Rectal smooth muscle tissue (tissue), 1 donor: ENCODE results near the gene PLEKHG3.
"Not testable (repeated sequence)": the region's sequence is repeated elsewhere in the genome, so short reads cannot be mapped to it uniquely, and the experiment has no call there.

Experiments used
- H3K27ac ChIP-seq: one replicate; pipeline ENCODE4 v1.7.0; 2013; ENCODE audit warnings: low read depth, low read length, inconsistent platforms
- H3K27me3 ChIP-seq: one replicate; pipeline ENCODE4 v1.7.0; 2013; ENCODE audit warnings: low read length; ENCODE audit not compliant: control insufficient read depth, insufficient read depth
- H3K36me3 ChIP-seq: one replicate; pipeline ENCODE4 v1.7.0; 2013; ENCODE audit warnings: low read length; ENCODE audit not compliant: control insufficient read depth, insufficient read depth
- H3K4me1 ChIP-seq: one replicate; pipeline ENCODE4 v1.7.0; 2013; ENCODE audit warnings: low read length; ENCODE audit not compliant: control insufficient read depth, insufficient read depth
- H3K4me3 ChIP-seq: one replicate; pipeline ENCODE4 v1.7.0; 2013; ENCODE audit warnings: low read length
- H3K9ac ChIP-seq: one replicate; pipeline ENCODE4 v1.7.0; 2013; ENCODE audit warnings: low read length

Gene PLEKHG3

DNA sequence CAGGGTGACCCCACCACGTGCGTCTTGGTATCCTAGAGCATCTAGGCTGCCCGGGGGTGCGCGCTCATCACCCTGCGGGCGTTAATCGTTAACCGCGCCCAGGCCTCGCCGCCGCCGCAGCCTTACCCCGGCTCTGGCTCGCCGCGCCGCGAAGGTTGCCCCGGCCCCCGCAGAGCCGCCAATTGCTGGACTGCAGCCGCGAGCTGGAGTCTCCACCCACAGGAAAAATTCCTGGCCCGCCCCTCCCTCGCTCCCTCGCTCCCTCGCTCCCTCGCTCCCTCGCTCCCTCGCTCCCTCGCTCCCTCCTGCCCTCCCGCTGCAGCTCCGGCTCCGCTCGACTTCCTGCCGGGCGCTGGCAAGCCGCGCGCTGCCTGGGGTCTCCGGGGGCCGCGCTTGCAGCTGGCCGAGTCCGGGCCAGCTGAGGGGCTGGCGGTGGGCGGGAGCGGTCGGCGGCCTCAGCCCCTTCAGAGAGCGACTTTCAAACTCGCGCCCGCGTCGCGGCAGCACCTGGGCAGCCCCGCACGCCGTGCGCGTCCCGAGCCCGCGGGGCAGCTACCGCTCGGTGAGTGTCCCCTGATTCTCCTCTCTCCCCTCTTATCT lies at the start of gene PLEKHG3:
Gene PLEKHG3 (plus strand): TSS at position 282 of the 600 bp plus-strand sequence. CDS start 23,208 bp downstream, outside the sequence.
- Histone ChIP-seq H3K27ac (peak within 1 kb of the TSS; percentile 91), H3K36me3 (no peaks in the 10 kb centered on the region), H3K9ac (peak within 1 kb of the TSS; percentile 39), H3K4me3 (peak within 1 kb of the TSS; percentile 90), H3K4me1 (peaks cover 30% of the 10 kb centered on the region), H3K27me3 (no peaks in the 10 kb centered on the region)

DNA sequence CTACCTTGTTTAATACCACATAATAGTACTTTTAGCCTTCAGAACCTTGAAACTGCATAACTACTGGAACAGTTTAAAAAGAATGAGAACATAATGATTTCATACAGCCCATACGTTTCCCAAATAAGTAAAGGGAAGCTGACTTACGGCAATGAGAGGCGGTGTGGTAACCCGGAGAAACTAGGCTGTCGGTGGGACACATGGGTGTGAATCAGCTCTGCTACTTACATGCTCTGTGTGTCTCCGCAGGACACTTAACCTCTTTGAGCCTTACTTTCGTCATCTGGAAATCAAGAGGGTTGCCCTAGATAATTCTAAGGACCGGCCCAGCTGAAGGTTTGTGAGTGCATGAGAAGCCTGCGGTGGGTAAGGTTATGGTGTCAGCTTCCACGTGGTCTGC lies 49.3 kb upstream of the PLEKHG3 start:
- no peaks in the 10 kb centered on the region for H3K36me3 ChIP-seq
- no peak overlapping the region for H3K9ac ChIP-seq
- no peak overlapping the region for H3K4me3 ChIP-seq
- H3K27me3 ChIP-seq, result no peaks in the 10 kb centered on the region
- peak overlapping the region; percentile 73 for H3K27ac ChIP-seq
- H3K4me1 ChIP-seq, result peaks cover 8% of the 10 kb centered on the region

DNA sequence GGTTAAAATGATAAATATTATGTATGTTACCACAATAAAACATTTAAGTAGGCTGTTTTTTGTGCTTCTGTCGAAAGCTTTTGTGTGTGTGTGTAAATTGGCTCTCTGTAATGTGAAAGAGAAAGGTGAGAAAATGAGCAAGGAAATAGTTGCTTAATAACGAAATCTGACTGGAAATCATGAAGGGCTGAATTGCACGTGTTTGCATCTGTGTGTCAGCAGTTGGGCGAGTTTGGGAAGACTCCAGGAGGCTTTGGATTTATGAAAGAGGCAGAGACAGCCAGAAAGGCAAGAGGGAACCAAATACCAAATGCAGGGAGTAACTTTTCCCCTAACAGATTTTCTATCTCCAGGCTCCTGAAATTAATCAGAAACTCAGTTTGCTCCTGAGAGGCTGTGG lies 47.2 kb upstream of the PLEKHG3 start:
- H3K27ac ChIP-seq, result peak overlapping the region; percentile 58
- H3K9ac ChIP-seq, result no peak overlapping the region
- peaks cover 8% of the 10 kb centered on the region for H3K4me1 ChIP-seq
- H3K27me3 ChIP-seq, result no peaks in the 10 kb centered on the region
- H3K4me3 ChIP-seq, result no peak overlapping the region
- H3K36me3 ChIP-seq, result no peaks in the 10 kb centered on the region

DNA sequence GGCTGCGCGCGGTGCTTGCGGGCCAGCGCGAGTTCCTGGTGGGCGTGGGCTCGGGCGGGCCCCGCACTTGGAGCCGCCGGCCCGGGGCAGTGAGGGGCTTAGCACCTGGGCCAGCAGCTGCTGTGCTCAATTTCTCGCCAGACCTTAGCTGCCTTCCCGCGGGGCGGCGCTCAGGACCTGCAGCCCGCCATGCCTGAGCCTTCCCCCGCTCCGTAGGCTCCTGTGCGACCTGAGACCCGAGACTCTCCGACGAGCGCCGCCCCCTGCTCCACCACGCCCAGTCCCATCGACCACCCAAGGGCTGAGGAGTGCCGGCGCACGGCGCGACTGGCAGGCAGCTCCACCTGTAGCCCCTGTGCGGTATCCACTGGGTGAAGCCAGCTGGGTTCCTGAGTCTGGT lies 46.0 kb upstream of the PLEKHG3 start:
- Histone ChIP-seq H3K4me1 (peaks cover 8% of the 10 kb centered on the region), H3K27me3 (no peaks in the 10 kb centered on the region), H3K4me3 (no peak overlapping the region), H3K27ac (no peak overlapping the region), H3K36me3 (no peaks in the 10 kb centered on the region), H3K9ac (no peak overlapping the region)

DNA sequence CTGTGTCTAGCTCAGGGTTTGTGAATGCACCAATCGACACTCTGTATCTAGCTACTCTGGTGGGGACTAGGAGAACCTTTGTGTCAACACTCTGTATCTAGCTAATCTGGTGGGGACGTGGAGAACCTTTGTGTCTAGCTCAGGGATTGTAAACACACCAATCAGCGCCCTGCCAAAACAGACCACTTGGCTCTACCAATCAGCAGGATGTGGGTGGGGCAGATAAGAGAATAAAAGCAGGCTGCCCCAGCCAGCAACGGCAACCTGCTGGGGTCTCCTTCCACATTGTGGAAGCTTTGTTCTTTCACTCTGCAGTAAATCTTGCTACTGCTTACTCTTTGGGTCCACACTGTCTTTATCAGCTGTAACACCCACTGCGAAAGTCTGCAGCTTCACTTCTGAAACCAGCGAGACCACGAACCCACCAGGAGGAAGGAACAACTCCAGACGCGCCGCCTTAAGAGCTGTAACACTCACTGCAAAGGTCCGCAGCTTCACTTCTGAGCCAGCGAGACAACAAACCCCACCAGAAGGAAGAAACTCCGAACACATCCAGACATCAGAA lies 45.4 kb upstream of the PLEKHG3 start:
- H3K27ac ChIP-seq, H3K9ac ChIP-seq, H3K4me3 ChIP-seq, H3K27me3 ChIP-seq, H3K4me1 ChIP-seq, H3K36me3 ChIP-seq: not testable (repeated sequence)

DNA sequence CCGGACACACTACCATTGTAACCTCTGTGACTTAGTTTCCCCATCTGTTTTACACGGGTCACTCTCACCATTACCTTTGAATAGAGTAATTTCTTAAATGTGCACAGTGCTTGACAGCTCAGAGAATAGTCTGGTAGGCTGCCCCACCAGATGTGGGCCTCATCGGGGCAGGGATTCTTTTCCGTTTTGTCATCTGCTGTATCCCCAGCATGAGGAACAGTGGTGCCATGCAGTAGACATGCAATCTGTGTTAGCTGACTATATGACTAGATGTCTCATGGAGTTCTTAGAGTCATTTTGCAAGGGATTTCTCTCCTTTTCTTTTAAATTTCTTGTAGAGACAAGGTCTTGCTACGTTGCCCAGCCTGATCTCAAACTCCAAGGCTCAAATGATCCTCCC lies 44.9 kb upstream of the PLEKHG3 start:
- H3K27me3 ChIP-seq, result no peaks in the 10 kb centered on the region
- H3K9ac ChIP-seq, result no peak overlapping the region
- no peak overlapping the region for H3K27ac ChIP-seq
- no peaks in the 10 kb centered on the region for H3K36me3 ChIP-seq
- H3K4me1 ChIP-seq, result peaks cover 8% of the 10 kb centered on the region
- no peak overlapping the region for H3K4me3 ChIP-seq

DNA sequence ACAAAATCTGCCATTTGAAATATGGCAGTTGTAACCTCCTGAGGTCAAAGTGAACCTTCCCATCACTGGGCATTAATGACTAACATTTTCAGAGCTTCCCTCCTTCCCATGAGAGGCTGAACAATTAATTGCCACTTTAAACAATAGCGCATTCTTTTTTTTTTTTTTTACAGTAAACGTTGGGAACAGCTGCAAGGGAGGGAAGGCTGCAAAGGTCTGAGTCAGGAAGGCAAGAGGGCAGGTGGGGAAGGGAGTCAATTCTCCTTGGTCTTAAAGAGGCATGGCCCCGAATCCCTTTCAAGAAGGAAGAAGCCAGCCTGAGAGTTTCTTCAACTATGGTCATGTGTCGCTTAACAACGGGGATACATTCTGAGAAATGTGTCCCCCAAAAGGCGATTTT lies 41.0 kb upstream of the PLEKHG3 start:
- Histone ChIP-seq H3K4me3 (no peak overlapping the region), H3K27me3 (no peaks in the 10 kb centered on the region), H3K9ac (no peak overlapping the region), H3K36me3 (no peaks in the 10 kb centered on the region), H3K4me1 (no peaks in the 10 kb centered on the region), H3K27ac (no peak overlapping the region)

DNA sequence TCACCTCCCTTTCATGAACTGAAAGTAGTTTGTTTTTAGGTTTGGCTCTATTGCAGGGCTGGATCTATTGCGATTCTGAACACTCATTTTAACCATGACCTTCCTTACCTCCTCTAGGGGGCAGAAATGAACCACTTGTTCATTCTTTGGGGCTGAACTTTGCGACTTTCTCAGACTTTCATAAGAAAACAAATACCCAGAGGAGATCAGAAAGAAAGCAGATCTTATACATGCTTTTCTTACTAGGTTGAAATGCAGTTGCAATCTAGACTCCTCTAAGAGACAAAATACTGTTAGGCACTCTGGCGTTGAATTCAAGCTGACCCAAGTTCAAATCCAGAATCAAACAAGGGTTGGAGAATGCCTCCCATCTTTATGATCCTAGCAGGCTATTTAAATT lies 32.6 kb upstream of the PLEKHG3 start:
- no peak overlapping the region for H3K27ac ChIP-seq
- H3K4me1 ChIP-seq, result no peaks in the 10 kb centered on the region
- H3K9ac ChIP-seq, result no peak overlapping the region
- no peaks in the 10 kb centered on the region for H3K27me3 ChIP-seq
- no peak overlapping the region for H3K4me3 ChIP-seq
- H3K36me3 ChIP-seq, result no peaks in the 10 kb centered on the region

DNA sequence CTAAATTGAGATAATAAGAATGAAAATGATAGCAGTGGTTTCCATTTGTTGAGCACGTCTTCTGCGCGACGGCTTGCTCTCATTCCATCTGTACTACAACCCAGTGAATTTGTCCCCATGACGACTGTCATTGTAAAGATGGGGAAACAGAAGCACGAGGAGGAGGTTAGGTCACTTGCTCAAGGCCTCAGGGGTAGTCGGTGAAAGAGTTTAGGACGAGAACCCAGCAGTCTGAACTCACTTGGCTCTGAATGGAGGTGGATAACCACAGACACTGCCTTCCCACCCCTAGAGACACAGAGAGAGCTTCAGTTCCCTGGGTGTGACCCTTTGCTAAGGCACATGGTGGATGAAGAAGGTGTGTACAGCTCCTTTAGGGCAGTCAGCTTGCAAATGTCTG lies 30.9 kb upstream of the PLEKHG3 start:
- no peaks in the 10 kb centered on the region for H3K4me1 ChIP-seq
- H3K36me3 ChIP-seq, result no peaks in the 10 kb centered on the region
- no peaks in the 10 kb centered on the region for H3K27me3 ChIP-seq
- no peak overlapping the region for H3K4me3 ChIP-seq
- no peak overlapping the region for H3K9ac ChIP-seq
- H3K27ac ChIP-seq, result no peak overlapping the region

DNA sequence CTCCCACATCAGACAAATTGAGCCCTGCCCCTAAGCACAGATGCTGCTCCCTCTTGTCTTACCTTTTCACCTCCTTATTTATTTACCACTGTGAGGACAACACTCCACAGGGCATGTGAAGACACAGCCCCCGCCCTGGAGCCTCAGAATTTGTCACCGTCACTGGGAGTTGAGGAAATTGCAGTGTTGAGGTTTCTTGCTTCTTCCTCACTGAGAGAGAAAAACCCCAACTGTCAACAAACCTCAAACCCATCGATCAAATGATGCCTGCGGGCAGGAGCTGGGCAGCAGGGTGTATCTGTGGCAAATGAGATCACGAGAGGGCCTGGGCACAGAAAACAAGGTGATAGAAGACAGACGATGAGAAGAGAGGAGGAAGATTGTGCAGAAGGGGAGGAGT lies 30.5 kb upstream of the PLEKHG3 start:
- H3K9ac ChIP-seq, result no peak overlapping the region
- no peak overlapping the region for H3K27ac ChIP-seq
- no peaks in the 10 kb centered on the region for H3K36me3 ChIP-seq
- H3K4me3 ChIP-seq, result no peak overlapping the region
- H3K4me1 ChIP-seq, result no peaks in the 10 kb centered on the region
- no peaks in the 10 kb centered on the region for H3K27me3 ChIP-seq

DNA sequence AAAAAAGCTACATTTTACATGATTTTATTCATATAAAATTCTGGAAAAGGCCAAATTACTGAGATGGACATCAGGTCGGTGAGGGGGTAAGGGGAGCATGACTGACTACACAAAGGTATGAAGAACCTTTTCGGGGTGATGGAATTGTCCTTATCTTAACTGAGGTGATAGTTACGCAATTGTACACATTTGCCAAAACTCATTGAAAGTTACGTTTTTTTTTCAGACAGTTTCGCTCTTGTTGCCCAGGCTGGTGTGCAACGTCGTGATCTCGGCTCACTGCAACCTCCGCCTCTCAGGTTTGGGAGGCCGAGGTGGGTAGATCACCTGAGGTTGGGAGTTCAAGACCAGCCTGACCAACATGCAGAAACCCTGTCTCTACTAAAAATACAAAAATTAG lies 29.4 kb upstream of the PLEKHG3 start:
- H3K36me3 ChIP-seq, result no peaks in the 10 kb centered on the region
- H3K4me3 ChIP-seq, result no peak overlapping the region
- no peak overlapping the region for H3K9ac ChIP-seq
- H3K4me1 ChIP-seq, result no peaks in the 10 kb centered on the region
- H3K27me3 ChIP-seq, result no peaks in the 10 kb centered on the region
- H3K27ac ChIP-seq, result no peak overlapping the region

DNA sequence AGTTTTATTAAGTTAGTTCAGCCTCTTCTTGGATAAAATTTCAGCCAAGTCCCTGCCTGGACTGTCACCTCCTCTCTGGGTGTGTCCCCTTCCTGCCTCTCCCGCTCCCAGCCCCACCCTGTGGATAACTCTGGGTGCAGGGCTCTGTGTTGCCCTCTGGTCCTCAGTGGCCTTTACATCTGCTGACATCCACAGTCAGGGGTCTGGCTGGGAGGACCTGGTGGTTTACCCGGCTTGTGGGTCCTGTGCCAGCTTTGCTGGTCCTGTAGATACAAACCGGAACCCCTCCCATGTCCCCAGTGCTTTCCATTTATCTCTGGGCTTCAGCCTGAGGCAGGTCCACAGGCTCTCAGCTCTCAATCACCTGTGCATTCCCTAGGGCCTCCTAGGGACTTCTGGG lies 28.9 kb upstream of the PLEKHG3 start:
- no peak overlapping the region for H3K4me3 ChIP-seq
- no peak overlapping the region for H3K27ac ChIP-seq
- H3K27me3 ChIP-seq, result no peaks in the 10 kb centered on the region
- H3K9ac ChIP-seq, result no peak overlapping the region
- H3K4me1 ChIP-seq, result peaks cover 3% of the 10 kb centered on the region
- H3K36me3 ChIP-seq, result no peaks in the 10 kb centered on the region

DNA sequence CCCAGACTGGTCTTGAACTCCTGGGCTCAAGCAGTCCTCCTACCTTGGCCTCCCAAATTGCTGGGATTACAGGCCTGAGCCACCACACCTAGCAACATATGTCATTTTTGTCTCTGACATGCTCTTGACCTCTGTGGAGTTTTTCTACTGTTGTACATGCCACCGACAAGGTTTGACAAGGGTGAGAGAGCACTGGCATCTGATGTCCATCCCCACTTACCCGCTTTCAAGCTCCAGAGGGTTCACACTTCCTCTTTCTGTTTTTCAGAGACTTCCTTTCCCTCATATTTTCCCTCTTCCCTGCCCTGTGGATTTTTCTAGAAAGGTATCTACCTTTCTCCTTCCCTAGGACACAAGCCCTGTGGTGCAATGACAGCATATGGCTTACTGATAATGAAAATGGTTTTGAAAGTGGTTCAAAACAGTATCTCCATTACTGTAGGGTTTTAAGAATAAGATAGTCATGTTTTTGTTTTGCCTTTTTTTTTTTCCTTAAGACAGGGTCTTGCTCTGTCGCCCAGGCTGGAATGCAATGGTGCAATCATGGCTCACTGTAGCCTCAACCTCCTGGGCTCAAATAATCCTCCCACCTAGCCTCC lies 27.7 kb upstream of the PLEKHG3 start:
- no peak overlapping the region for H3K27ac ChIP-seq
- H3K9ac ChIP-seq, result no peak overlapping the region
- no peak overlapping the region for H3K4me3 ChIP-seq
- no peaks in the 10 kb centered on the region for H3K27me3 ChIP-seq
- H3K36me3 ChIP-seq, result no peaks in the 10 kb centered on the region
- H3K4me1 ChIP-seq, result peaks cover 11% of the 10 kb centered on the region
